Spinal cord (tissue), 4 donors: Measurements from ENCODE around the gene NT5C1B. TPM values are rescaled to one million over a fixed set of nuclear protein-coding genes. Genes with fewer than 3 reads are reported as not detected.

Experiments used
- polyA plus RNA-seq, 2 donors: library from polyadenylated mRNA; unstranded; fragments of 120-200 nt; gene quantifications; one replicate each; pipeline ENCODE4 v1.2.1, GENCODE V29; 2013; ENCODE audit not compliant: insufficient read length in 2 of 2
- small RNA-seq: library from RNA; depleted of rRNA; stranded (forward); fragments of <200 nt; gene quantifications from one replicate; pipeline ENCODE3, GENCODE V24; 2014; ENCODE audit warnings: low replicate concordance
- total RNA-seq, 2 donors: library from RNA; depleted of rRNA in 1 of 2; stranded (reverse); fragments of 120-200 nt in 1 of 2; fragments of >200 nt in 1 of 2; gene quantifications; one replicate each; pipeline versions ENCODE4 v1.2.3 to v1.2.4, GENCODE V29; 2013 to 2014

Gene NT5C1B
- total and polyA plus RNA-seq, 4 donors, result 0.27 to 0.42 TPM; not detected in 2

Small RNA genes lying within 50 kb of the gene (small RNA-seq; reads per million reads assigned to genes)
- not detected for gene RNU6-1215P

Other genes starting within 250 kb of the NT5C1B start
- gene RDH14, start 28.9 kb downstream of the NT5C1B start, total RNA-seq, result 10 to 100 TPM; 32.9 to 46.7 TPM
- gene RDH14, start 28.9 kb downstream of the NT5C1B start, polyA plus RNA-seq, result 10 to 100 TPM; 30.8 to 31.8 TPM